GM23338 (cell line): Measurements from ENCODE around the gene SEPTIN8. TPM values are rescaled to one million over a fixed set of nuclear protein-coding genes. Genes with fewer than 3 reads are reported as not detected.
A peak's percentile ranks its signal among the peaks of the same experiment; 100 is the strongest.

ENCODE experiments used
- ATAC-seq: fragments of 200-7000 bp; cut with Tn5 transposase; 3 replicates; pipeline ENCODE4 v1.9.1; 2020
- DNase-seq: peaks from one replicate; pipeline ENCODE4 v3.0.0-alpha.2; 2015; ENCODE audit warnings: low spot score
- H2AFZ ChIP-seq: fragments of 200-600 bp; sonication (generic); 2 replicates; pipeline ENCODE4 v1.8.0; 2016; ENCODE audit warnings: antibody characterized with exemption, mild to moderate bottlenecking, moderate library complexity
- H3F3A ChIP-seq: fragments of 200-600 bp; sonication (generic); replicated peaks from 2 replicates; pipeline ENCODE4 v1.8.0; 2017; ENCODE audit warnings: antibody characterized with exemption, mixed run types, low read depth
- H3K27ac ChIP-seq: fragments of 200-600 bp; sonication (generic); 2 replicates; pipeline ENCODE4 v1.6.1; 2016; ENCODE audit warnings: low read depth
- H3K27me3 ChIP-seq: fragments of 200-600 bp; sonication (generic); 2 replicates; pipeline ENCODE4 v1.8.0; 2016; ENCODE audit warnings: mild to moderate bottlenecking, mixed run types, moderate library complexity; ENCODE audit not compliant: insufficient read depth
- H3K36me3 ChIP-seq: fragments of 200-600 bp; sonication (generic); 2 replicates; pipeline ENCODE4 v1.8.0; 2016; ENCODE audit warnings: mild to moderate bottlenecking; ENCODE audit not compliant: insufficient read depth
- H3K4me1 ChIP-seq: fragments of 200-600 bp; sonication (generic); 2 replicates; pipeline ENCODE4 v1.8.0; 2016; ENCODE audit warnings: mild to moderate bottlenecking, moderate library complexity; ENCODE audit not compliant: insufficient read depth
- H3K4me2 ChIP-seq: fragments of 200-600 bp; sonication (generic); 2 replicates; pipeline ENCODE4 v1.7.1; 2017; ENCODE audit warnings: mixed run types
- H3K4me3 ChIP-seq: fragments of 200-600 bp; sonication (generic); 2 replicates; pipeline ENCODE4 v1.6.1; 2016; ENCODE audit warnings: mixed run types
- H3K79me2 ChIP-seq: fragments of 200-600 bp; sonication (generic); replicated peaks from 2 replicates; pipeline ENCODE4 v1.8.0; 2017; ENCODE audit warnings: mild to moderate bottlenecking; ENCODE audit not compliant: insufficient read depth
- H3K9me2 ChIP-seq: fragments of 200-600 bp; sonication (generic); 2 replicates; pipeline ENCODE4 v1.8.0; 2017; ENCODE audit not compliant: insufficient read depth
- H4K20me1 ChIP-seq: fragments of 200-600 bp; sonication (generic); replicated peaks from 2 replicates; pipeline ENCODE4 v1.8.0; 2017; ENCODE audit warnings: mild to moderate bottlenecking; ENCODE audit not compliant: insufficient read depth
- H3K27ac Mint-ChIP-seq: 2 replicates; pipeline ENCODE4 v1.8.0; 2020; ENCODE audit warnings: inconsistent platforms, mild to moderate bottlenecking, moderate library complexity, mixed read lengths
- H3K27me3 Mint-ChIP-seq: 3 replicates; pipeline ENCODE4 v1.8.0; 2022; ENCODE audit warnings: low read depth, mild to moderate bottlenecking, moderate library complexity, mixed read lengths, inconsistent platforms; ENCODE audit not compliant: insufficient read depth, poor library complexity
- H3K36me3 Mint-ChIP-seq: 3 replicates; pipeline ENCODE4 v1.8.0; 2021; ENCODE audit warnings: low read depth, mild to moderate bottlenecking, inconsistent platforms, moderate library complexity, mixed read lengths
- H3K4me1 Mint-ChIP-seq: 3 replicates; pipeline ENCODE4 v1.8.0; 2020; ENCODE audit warnings: mild to moderate bottlenecking, inconsistent platforms, mixed read lengths
- H3K4me3 Mint-ChIP-seq: 3 replicates; pipeline ENCODE4 v1.8.0; 2021; ENCODE audit warnings: moderate library complexity, mild to moderate bottlenecking, inconsistent platforms, mixed read lengths
- H3K9me3 Mint-ChIP-seq: 3 replicates; pipeline ENCODE4 v1.8.0; 2020; ENCODE audit warnings: moderate library complexity, mild to moderate bottlenecking, inconsistent platforms, mixed read lengths
- EZH2 ChIP-seq: fragments of 200-600 bp; sonication (generic); IDR thresholded peaks from one replicate; pipeline ENCODE4 v1.8.0; 2017; ENCODE audit warnings: antibody characterized with exemption, mild to moderate bottlenecking, low read depth; ENCODE audit not compliant: unreplicated experiment
- NANOG ChIP-seq: IDR thresholded peaks from 2 replicates; pipeline ENCODE4 v1.6.1; 2016; ENCODE audit warnings: antibody characterized with exemption, borderline replicate concordance
- STAT1 ChIP-seq: IDR thresholded peaks from one replicate; pipeline ENCODE4 v1.6.1; 2016; ENCODE audit warnings: antibody characterized with exemption; ENCODE audit not compliant: unreplicated experiment
- ZNF114 ChIP-seq: fragments of 250-450 bp; sonication (Bioruptor Pico); IDR thresholded peaks from 2 replicates; pipeline ENCODE4 v1.5.0; 2020; ENCODE audit warnings: mild to moderate bottlenecking, moderate library complexity
- polyA plus RNA-seq: library from polyadenylated mRNA; unstranded; fragments of >200 nt; fragmentation: Nextera tagmentation; extraction: Ambion mirVana; gene quantifications from 2 replicates; pipeline ENCODE4 v1.2.1, GENCODE V29; 2016
- total RNA-seq: library from RNA; depleted of rRNA; stranded (reverse); fragments of >200 nt; shearing (Covaris generic); gene quantifications from 2 replicates; pipeline ENCODE4 v1.2.3, GENCODE V29; 2014
- TF ChIP-seq, protein P1 (sequence below), 2 experiments: fragments of 200-600 bp in 1 of 2; sonication (generic) in 1 of 2; conservative IDR thresholded peaks; 2 replicates each; pipeline versions ENCODE4 v1.5.1 to v1.6.1; 2016 to 2017; ENCODE audit warnings: antibody characterized with exemption in 2 of 2, low read depth in 2 of 2, mild to moderate bottlenecking in 2 of 2, moderate library complexity in 1 of 2
- TF ChIP-seq, protein P2 (sequence below): fragments of 250-450 bp; sonication (Bioruptor Pico); IDR thresholded peaks from 2 replicates; pipeline ENCODE4 v1.5.0; 2020; ENCODE audit warnings: mild to moderate bottlenecking, moderate library complexity
- TF ChIP-seq, protein P3 (sequence below): IDR thresholded peaks from 2 replicates; pipeline ENCODE4 v1.6.1; 2016; ENCODE audit warnings: antibody characterized with exemption

SEPTIN8 gene
- total and polyA plus RNA-seq, 2 experiments from 2014 or later = 8.8 to 45.0 TPM

DNA sequence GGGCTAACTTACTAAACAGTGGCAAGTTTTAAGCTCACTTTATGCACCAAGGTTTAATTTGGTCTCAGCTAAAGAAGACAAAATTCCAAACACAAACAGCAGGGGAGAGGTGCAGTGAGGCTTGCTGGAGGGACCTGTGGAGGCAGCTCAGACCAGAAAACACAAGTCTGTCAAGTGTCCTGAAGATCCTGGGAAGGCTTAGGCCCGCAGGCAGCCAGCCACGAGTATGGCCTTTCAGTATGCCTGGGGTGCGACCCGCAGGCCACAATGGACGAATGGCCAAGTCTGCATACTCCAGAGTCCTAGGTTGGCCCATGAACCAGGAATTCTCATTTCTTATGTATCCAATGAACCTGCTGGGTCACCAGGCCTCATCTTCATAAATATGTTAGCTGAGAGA is 20.5 kb downstream of the SEPTIN8 start (continued):
- TF ChIP-seq, protein P1, sequence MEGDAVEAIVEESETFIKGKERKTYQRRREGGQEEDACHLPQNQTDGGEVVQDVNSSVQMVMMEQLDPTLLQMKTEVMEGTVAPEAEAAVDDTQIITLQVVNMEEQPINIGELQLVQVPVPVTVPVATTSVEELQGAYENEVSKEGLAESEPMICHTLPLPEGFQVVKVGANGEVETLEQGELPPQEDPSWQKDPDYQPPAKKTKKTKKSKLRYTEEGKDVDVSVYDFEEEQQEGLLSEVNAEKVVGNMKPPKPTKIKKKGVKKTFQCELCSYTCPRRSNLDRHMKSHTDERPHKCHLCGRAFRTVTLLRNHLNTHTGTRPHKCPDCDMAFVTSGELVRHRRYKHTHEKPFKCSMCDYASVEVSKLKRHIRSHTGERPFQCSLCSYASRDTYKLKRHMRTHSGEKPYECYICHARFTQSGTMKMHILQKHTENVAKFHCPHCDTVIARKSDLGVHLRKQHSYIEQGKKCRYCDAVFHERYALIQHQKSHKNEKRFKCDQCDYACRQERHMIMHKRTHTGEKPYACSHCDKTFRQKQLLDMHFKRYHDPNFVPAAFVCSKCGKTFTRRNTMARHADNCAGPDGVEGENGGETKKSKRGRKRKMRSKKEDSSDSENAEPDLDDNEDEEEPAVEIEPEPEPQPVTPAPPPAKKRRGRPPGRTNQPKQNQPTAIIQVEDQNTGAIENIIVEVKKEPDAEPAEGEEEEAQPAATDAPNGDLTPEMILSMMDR (conservative IDR thresholded peaks at IDR 0.05; ENCODE audit: low read depth in 2 of 2) = no peak
- TF ChIP-seq, protein P2, sequence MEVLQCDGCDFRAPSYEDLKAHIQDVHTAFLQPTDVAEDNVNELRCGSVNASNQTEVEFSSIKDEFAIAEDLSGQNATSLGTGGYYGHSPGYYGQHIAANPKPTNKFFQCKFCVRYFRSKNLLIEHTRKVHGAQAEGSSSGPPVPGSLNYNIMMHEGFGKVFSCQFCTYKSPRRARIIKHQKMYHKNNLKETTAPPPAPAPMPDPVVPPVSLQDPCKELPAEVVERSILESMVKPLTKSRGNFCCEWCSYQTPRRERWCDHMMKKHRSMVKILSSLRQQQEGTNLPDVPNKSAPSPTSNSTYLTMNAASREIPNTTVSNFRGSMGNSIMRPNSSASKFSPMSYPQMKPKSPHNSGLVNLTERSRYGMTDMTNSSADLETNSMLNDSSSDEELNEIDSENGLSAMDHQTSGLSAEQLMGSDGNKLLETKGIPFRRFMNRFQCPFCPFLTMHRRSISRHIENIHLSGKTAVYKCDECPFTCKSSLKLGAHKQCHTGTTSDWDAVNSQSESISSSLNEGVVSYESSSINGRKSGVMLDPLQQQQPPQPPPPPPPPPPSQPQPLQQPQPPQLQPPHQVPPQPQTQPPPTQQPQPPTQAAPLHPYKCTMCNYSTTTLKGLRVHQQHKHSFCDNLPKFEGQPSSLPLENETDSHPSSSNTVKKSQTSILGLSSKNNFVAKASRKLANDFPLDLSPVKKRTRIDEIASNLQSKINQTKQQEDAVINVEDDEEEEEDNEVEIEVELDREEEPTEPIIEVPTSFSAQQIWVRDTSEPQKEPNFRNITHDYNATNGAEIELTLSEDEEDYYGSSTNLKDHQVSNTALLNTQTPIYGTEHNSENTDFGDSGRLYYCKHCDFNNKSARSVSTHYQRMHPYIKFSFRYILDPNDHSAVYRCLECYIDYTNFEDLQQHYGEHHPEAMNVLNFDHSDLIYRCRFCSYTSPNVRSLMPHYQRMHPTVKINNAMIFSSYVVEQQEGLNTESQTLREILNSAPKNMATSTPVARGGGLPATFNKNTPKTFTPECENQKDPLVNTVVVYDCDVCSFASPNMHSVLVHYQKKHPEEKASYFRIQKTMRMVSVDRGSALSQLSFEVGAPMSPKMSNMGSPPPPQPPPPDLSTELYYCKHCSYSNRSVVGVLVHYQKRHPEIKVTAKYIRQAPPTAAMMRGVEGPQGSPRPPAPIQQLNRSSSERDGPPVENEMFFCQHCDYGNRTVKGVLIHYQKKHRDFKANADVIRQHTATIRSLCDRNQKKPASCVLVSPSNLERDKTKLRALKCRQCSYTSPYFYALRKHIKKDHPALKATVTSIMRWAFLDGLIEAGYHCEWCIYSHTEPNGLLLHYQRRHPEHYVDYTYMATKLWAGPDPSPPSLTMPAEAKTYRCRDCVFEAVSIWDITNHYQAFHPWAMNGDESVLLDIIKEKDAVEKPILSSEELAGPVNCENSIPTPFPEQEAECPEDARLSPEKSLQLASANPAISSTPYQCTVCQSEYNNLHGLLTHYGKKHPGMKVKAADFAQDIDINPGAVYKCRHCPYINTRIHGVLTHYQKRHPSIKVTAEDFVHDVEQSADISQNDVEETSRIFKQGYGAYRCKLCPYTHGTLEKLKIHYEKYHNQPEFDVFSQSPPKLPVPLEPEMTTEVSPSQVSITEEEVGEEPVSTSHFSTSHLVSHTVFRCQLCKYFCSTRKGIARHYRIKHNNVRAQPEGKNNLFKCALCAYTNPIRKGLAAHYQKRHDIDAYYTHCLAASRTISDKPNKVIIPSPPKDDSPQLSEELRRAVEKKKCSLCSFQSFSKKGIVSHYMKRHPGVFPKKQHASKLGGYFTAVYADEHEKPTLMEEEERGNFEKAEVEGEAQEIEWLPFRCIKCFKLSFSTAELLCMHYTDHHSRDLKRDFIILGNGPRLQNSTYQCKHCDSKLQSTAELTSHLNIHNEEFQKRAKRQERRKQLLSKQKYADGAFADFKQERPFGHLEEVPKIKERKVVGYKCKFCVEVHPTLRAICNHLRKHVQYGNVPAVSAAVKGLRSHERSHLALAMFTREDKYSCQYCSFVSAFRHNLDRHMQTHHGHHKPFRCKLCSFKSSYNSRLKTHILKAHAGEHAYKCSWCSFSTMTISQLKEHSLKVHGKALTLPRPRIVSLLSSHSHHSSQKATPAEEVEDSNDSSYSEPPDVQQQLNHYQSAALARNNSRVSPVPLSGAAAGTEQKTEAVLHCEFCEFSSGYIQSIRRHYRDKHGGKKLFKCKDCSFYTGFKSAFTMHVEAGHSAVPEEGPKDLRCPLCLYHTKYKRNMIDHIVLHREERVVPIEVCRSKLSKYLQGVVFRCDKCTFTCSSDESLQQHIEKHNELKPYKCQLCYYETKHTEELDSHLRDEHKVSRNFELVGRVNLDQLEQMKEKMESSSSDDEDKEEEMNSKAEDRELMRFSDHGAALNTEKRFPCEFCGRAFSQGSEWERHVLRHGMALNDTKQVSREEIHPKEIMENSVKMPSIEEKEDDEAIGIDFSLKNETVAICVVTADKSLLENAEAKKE (CRISPR knock-in tag) = no peak
- TF ChIP-seq EZH2 = no peak

DNA sequence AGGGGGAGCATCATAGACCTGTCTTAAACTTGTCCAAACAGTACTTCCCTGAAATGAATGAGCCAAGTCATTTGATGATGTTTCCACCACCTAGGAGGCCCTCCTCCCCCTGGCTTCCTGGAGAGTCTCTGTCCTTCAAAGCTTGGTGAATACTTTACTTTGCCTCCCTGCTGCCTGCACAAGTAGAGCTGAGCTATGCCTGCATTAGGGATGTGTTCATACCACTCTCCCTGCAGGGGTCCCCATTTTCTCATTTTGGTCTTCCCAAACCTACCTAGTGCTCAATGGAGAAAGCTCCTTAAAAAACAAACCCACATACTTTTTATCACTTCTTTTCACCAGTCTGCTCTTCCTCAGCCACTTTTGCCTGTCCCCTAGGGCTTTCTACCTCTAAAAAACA is 22.1 kb downstream of the SEPTIN8 start:
- H3K4me2 ChIP-seq = no peak overlapping the region
- H3K4me3 ChIP-seq = no peak overlapping the region
- TF ChIP-seq EZH2 (no peak), ZNF114 (CRISPR knock-in tag) (no peak), STAT1 (no peak), NANOG (no peak)
- TF ChIP-seq, protein P1 (conservative IDR thresholded peaks at IDR 0.05; ENCODE audit: low read depth in 2 of 2) = peak; percentile 18 to 50; a peak in 3 of 4 replicates
- TF ChIP-seq, protein P3, sequence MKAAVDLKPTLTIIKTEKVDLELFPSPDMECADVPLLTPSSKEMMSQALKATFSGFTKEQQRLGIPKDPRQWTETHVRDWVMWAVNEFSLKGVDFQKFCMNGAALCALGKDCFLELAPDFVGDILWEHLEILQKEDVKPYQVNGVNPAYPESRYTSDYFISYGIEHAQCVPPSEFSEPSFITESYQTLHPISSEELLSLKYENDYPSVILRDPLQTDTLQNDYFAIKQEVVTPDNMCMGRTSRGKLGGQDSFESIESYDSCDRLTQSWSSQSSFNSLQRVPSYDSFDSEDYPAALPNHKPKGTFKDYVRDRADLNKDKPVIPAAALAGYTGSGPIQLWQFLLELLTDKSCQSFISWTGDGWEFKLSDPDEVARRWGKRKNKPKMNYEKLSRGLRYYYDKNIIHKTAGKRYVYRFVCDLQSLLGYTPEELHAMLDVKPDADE = no peak
- no peaks in the 10 kb centered on the region for H3F3A ChIP-seq
- no peak overlapping the region for H3K27ac Mint-ChIP-seq
- H3K27ac ChIP-seq = no peak overlapping the region
- H3K4me1 ChIP-seq = peaks cover 5% of the 10 kb centered on the region; the same call in 1 of the 2 replicates
- no peak overlapping the region for H2AFZ ChIP-seq
- H3K79me2 ChIP-seq = no peaks in the 10 kb centered on the region
- ATAC-seq (peak; percentile 63), DNase-seq (peak; percentile 67)
- peaks cover 2% of the 10 kb centered on the region for H3K27me3 Mint-ChIP-seq
- no peaks in the 10 kb centered on the region; the same call in 2 of the 3 replicates for H3K36me3 Mint-ChIP-seq
- H3K4me1 Mint-ChIP-seq = peaks cover 28% of the 10 kb centered on the region
- H3K27me3 ChIP-seq = peaks cover 4% of the 10 kb centered on the region
- no peaks in the 10 kb centered on the region for H4K20me1 ChIP-seq
- H3K9me2 ChIP-seq = no peaks in the 10 kb centered on the region
- no peaks in the 10 kb centered on the region for H3K9me3 Mint-ChIP-seq
- no peak overlapping the region for H3K4me3 Mint-ChIP-seq
- H3K36me3 ChIP-seq = no peaks in the 10 kb centered on the region
